Duodenal mucosa (tissue), 2 donors: ENCODE results near the gene MMP8.

Source experiments
- H3K27ac ChIP-seq: one replicate; pipeline ENCODE4 v1.7.0; 2013; ENCODE audit warnings: low read depth, low read length
- H3K27me3 ChIP-seq, 2 donors: one replicate each; pipeline ENCODE4 v1.7.0; 2013; ENCODE audit warnings: low read length in 2 of 2, control low read depth in 1 of 2; ENCODE audit not compliant: insufficient read depth in 2 of 2, control insufficient read depth in 1 of 2
- H3K36me3 ChIP-seq, 2 donors: one replicate each; pipeline ENCODE4 v1.7.0; 2013; ENCODE audit warnings: low read length in 2 of 2, control low read depth in 1 of 2; ENCODE audit not compliant: insufficient read depth in 2 of 2, control insufficient read depth in 1 of 2
- H3K4me1 ChIP-seq, 2 donors: one replicate each; pipeline ENCODE4 v1.7.0; 2013; ENCODE audit warnings: low read length in 2 of 2, control low read depth in 1 of 2; ENCODE audit not compliant: insufficient read depth in 2 of 2, control insufficient read depth in 1 of 2
- H3K4me3 ChIP-seq, 2 donors: one replicate each; pipeline ENCODE4 v1.7.0; 2013; ENCODE audit warnings: low read length in 2 of 2, low read depth in 1 of 2
- H3K9ac ChIP-seq, 2 donors: one replicate each; pipeline ENCODE4 v1.7.0; 2013; ENCODE audit warnings: low read length in 2 of 2, low read depth in 1 of 2
- H3K9me3 ChIP-seq, 2 donors: one replicate each; pipeline ENCODE4 v1.7.0; 2013; ENCODE audit warnings: low read length in 2 of 2, control low read depth in 1 of 2; ENCODE audit not compliant: control insufficient read depth in 1 of 2

Gene MMP8

GRCh38 chr11:102724904-102725500 lies at the start of gene MMP8:
TSS of gene MMP8 (minus strand) at chr11:102724954. CDS start at chr11:102724855, 99 bp downstream.
- Histone ChIP-seq H3K4me1 (no peaks in the 10 kb centered on the region), H3K9ac (no peak within 1 kb of the TSS), H3K36me3 (no peaks in the 10 kb centered on the region), H3K4me3 (no peak within 1 kb of the TSS), H3K9me3 (no peaks in the 10 kb centered on the region), H3K27ac (no peak within 1 kb of the TSS), H3K27me3 (no peaks in the 10 kb centered on the region)

- H3K4me3 ChIP-seq = no peak overlapping the region
- no peak overlapping the region for H3K27ac ChIP-seq
- no peak overlapping the region for H3K9ac ChIP-seq
- no peaks in the 10 kb centered on the region for H3K27me3 ChIP-seq
- H3K4me1 ChIP-seq = no peaks in the 10 kb centered on the region
- H3K9me3 ChIP-seq = no peaks in the 10 kb centered on the region
- no peaks in the 10 kb centered on the region for H3K36me3 ChIP-seq
Observed at GRCh38 chr11:102773386-102773785, 48.6 kb upstream of the MMP8 start.

- Histone ChIP-seq H3K4me3 (no peak overlapping the region), H3K27ac (no peak overlapping the region), H3K36me3 (no peaks in the 10 kb centered on the region), H3K27me3 (no peaks in the 10 kb centered on the region), H3K4me1 (no peaks in the 10 kb centered on the region), H3K9ac (no peak overlapping the region), H3K9me3 (no peaks in the 10 kb centered on the region)
Observed at GRCh38 chr11:102771351-102771750, 46.6 kb upstream of the MMP8 start.

- no peaks in the 10 kb centered on the region for H3K4me1 ChIP-seq
- no peak overlapping the region for H3K9ac ChIP-seq
- H3K36me3 ChIP-seq = no peaks in the 10 kb centered on the region
- no peaks in the 10 kb centered on the region for H3K27me3 ChIP-seq
- no peaks in the 10 kb centered on the region for H3K9me3 ChIP-seq
- H3K27ac ChIP-seq = no peak overlapping the region
- H3K4me3 ChIP-seq = no peak overlapping the region
Observed at GRCh38 chr11:102770191-102770590, 45.4 kb upstream of the MMP8 start.

GRCh38 chr11:102767800-102768199 lies 43.0 kb upstream of the MMP8 start:
- no peak overlapping the region for H3K4me3 ChIP-seq
- H3K9ac ChIP-seq = no peak overlapping the region
- no peaks in the 10 kb centered on the region for H3K36me3 ChIP-seq

GRCh38 chr11:102763440-102763839 lies 38.7 kb upstream of the MMP8 start:
- Histone ChIP-seq H3K4me3 (no peak overlapping the region), H3K4me1 (peaks cover 2 to 5% of the 10 kb centered on the region in 2 donors), H3K27ac (no peak overlapping the region), H3K27me3 (no peaks in the 10 kb centered on the region), H3K9ac (no peak overlapping the region), H3K9me3 (no peaks in the 10 kb centered on the region), H3K36me3 (no peaks in the 10 kb centered on the region)

More at GRCh38 chr11:102767800-102768199, 43.0 kb upstream of the MMP8 start:
- Histone ChIP-seq H3K9me3 (no peaks in the 10 kb centered on the region), H3K4me1 (no peaks in the 10 kb centered on the region), H3K27ac (no peak overlapping the region), H3K27me3 (no peaks in the 10 kb centered on the region)

- Histone ChIP-seq H3K27ac (no peak overlapping the region), H3K27me3 (no peaks in the 10 kb centered on the region)
Observed at GRCh38 chr11:102762361-102762767, 37.6 kb upstream of the MMP8 start.

GRCh38 chr11:102761646-102762238 lies 37.0 kb upstream of the MMP8 start:
- no peaks in the 10 kb centered on the region for H3K36me3 ChIP-seq
- H3K27me3 ChIP-seq = no peaks in the 10 kb centered on the region
- H3K4me1 ChIP-seq = peaks cover 2 to 5% of the 10 kb centered on the region in 2 donors
- H3K27ac ChIP-seq = no peak overlapping the region
- no peak overlapping the region for H3K4me3 ChIP-seq
- H3K9ac ChIP-seq = no peak overlapping the region
- no peaks in the 10 kb centered on the region for H3K9me3 ChIP-seq

More at GRCh38 chr11:102762361-102762767, 37.6 kb upstream of the MMP8 start:
- Histone ChIP-seq H3K36me3 (no peaks in the 10 kb centered on the region), H3K4me3 (no peak overlapping the region), H3K4me1 (peaks cover 2 to 5% of the 10 kb centered on the region in 2 donors), H3K9me3 (no peaks in the 10 kb centered on the region), H3K9ac (no peak overlapping the region)

GRCh38 chr11:102760344-102761035 lies 35.7 kb upstream of the MMP8 start:
- H3K36me3 ChIP-seq = no peaks in the 10 kb centered on the region
- no peak overlapping the region for H3K27ac ChIP-seq
- H3K9me3 ChIP-seq = no peaks in the 10 kb centered on the region
- no peaks in the 10 kb centered on the region for H3K27me3 ChIP-seq
- H3K9ac ChIP-seq = no peak overlapping the region
- H3K4me1 ChIP-seq = peaks cover 2 to 5% of the 10 kb centered on the region in 2 donors
- no peak overlapping the region for H3K4me3 ChIP-seq

GRCh38 chr11:102757823-102758549 lies 33.2 kb upstream of the MMP8 start:
- Histone ChIP-seq H3K27ac (no peak overlapping the region), H3K9ac (no peak overlapping the region), H3K4me3 (no peak overlapping the region), H3K4me1 (peaks cover 2 to 5% of the 10 kb centered on the region in 2 donors), H3K27me3 (no peaks in the 10 kb centered on the region), H3K9me3 (no peaks in the 10 kb centered on the region), H3K36me3 (no peaks in the 10 kb centered on the region)
